Right lobe of liver (tissue), 6 donors: ENCODE data around the gene CLEC4M. TPM values are rescaled to one million over a fixed set of nuclear protein-coding genes. Genes with fewer than 3 reads are reported as not detected.

ENCODE experiments used
- ATAC-seq, 4 donors: fragments of 200-7000 bp; cut with Tn5 transposase; one replicate each; pipeline ENCODE4 v1.9.1; 2020; ENCODE audit warnings: mild to moderate bottlenecking in 4 of 4, moderate library complexity in 4 of 4
- DNase-seq, 3 donors: peaks; one replicate each; pipeline ENCODE4 v3.0.0-alpha.2; 2020
- H3K27ac ChIP-seq, 3 donors: fragments of 200-600 bp; one replicate each; pipeline ENCODE4 v1.8.0; 2022
- H3K27me3 ChIP-seq, 2 donors: fragments of 200-600 bp; one replicate each; pipeline ENCODE4 v1.8.0; 2022
- H3K36me3 ChIP-seq, 4 donors: fragments of 200-600 bp; sonication (generic) in 1 of 4; one replicate each; pipeline versions ENCODE4 v1.5.1 to v1.8.0; 2017 to 2022; ENCODE audit warnings: control low read depth in 1 of 4
- H3K4me1 ChIP-seq, 4 donors: fragments of 200-600 bp; sonication (generic) in 1 of 4; one replicate each; pipeline versions ENCODE4 v1.5.1 to v1.8.0; 2017 to 2022; ENCODE audit warnings: control low read depth in 1 of 4
- H3K4me3 ChIP-seq, 3 donors: fragments of 200-600 bp; one replicate each; pipeline ENCODE4 v1.8.0; 2022
- H3K9me3 ChIP-seq, 4 donors: fragments of 200-600 bp; sonication (generic) in 1 of 4; one replicate each; pipeline versions ENCODE4 v1.5.1 to v1.8.0; 2017 to 2022; ENCODE audit warnings: control low read depth in 1 of 4
- POLR2A ChIP-seq: fragments of 450-650 bp; IDR thresholded peaks from one replicate; pipeline ENCODE4 v1.6.1; 2017; ENCODE audit warnings: antibody characterized with exemption, mild to moderate bottlenecking
- WGBS: methylation state at CpG from one replicate; pipeline ENCODE4 v1.1.6; 2018; ENCODE audit warnings: low coverage, low lambda C conversion rate; ENCODE audit not compliant: insufficient coverage; ENCODE audit errors: missing lambda C conversion rate; 5-methylcytosine and 5-hydroxymethylcytosine counted together
- intact Hi-C, 2 donors: fragments of 100-400 bp; cut with DNase I; formaldehyde crosslinking; loops; one replicate each; pipeline versions ENCODE4 v1.11.2 to v1.14.1; 2022
- total RNA-seq, 6 experiments: library from RNA; depleted of rRNA in 2 of 6; stranded (reverse); fragments of >200 nt in 2 of 6; fragmentation: NEBNext Ultra II Directional in 3 of 6; extraction: Animal tissue kit (Norgen Biotek cat#: 25700) in 3 of 6; gene quantifications; one replicate each; pipeline versions ENCODE4 v1.1.0 to v1.2.4, GENCODE V29; 2016 to 2023
- TF ChIP-seq, protein P1 (sequence below), 4 donors: fragments of 200-600 bp in 3 of 4; fragments of 450-650 bp in 1 of 4; IDR thresholded peaks; one replicate each; pipeline versions ENCODE4 v1.5.1 to v1.8.0; 2016 to 2022; ENCODE audit warnings: antibody characterized with exemption in 4 of 4, mild to moderate bottlenecking in 2 of 4
- donor health status: DM: no; HTN: yes; CAD: no.
- donor health status: DM: no; HTN: no; CAD: no.
- donor health status: DM: no; HTN: no; CAD: no.
- donor health status: DM: no; HTN: yes; CAD: no.
- donor health status: DM: no; HTN: yes; CAD: no.

Gene CLEC4M
- total RNA-seq, 6 experiments from 2014 or later, result 12.8 to 64.8 (median 20.8) TPM

GRCh38 chr19:7778081-7778480, 15.0 kb downstream of the CLEC4M start:
- WGBS, result 44% methylated on average over 5 of the region's 5 CpGs
- Histone ChIP-seq H3K27ac (no peak overlapping the region), H3K4me1 (no peaks in the 10 kb centered on the region), H3K36me3 (no peaks in the 10 kb centered on the region), H3K9me3 (no peaks in the 10 kb centered on the region), H3K27me3 (no peaks in the 10 kb centered on the region), H3K4me3 (no peak overlapping the region)
- no peak for TF ChIP-seq POLR2A
- TF ChIP-seq, protein P1, sequence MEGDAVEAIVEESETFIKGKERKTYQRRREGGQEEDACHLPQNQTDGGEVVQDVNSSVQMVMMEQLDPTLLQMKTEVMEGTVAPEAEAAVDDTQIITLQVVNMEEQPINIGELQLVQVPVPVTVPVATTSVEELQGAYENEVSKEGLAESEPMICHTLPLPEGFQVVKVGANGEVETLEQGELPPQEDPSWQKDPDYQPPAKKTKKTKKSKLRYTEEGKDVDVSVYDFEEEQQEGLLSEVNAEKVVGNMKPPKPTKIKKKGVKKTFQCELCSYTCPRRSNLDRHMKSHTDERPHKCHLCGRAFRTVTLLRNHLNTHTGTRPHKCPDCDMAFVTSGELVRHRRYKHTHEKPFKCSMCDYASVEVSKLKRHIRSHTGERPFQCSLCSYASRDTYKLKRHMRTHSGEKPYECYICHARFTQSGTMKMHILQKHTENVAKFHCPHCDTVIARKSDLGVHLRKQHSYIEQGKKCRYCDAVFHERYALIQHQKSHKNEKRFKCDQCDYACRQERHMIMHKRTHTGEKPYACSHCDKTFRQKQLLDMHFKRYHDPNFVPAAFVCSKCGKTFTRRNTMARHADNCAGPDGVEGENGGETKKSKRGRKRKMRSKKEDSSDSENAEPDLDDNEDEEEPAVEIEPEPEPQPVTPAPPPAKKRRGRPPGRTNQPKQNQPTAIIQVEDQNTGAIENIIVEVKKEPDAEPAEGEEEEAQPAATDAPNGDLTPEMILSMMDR (IDR thresholded peaks at IDR 0.05), result no peak
- DNase-seq, result no peak
- intact Hi-C loops, result no loop called here
- ATAC-seq, result peak in 3 of 4 donors; percentile 16 to 50 (median 17)

- Histone ChIP-seq H3K4me3 (no peak overlapping the region), H3K27me3 (no peaks in the 10 kb centered on the region), H3K36me3 (no peaks in the 10 kb centered on the region), H3K9me3 (no peaks in the 10 kb centered on the region), H3K4me1 (no peaks in the 10 kb centered on the region), H3K27ac (no peak overlapping the region)
- no peak for TF ChIP-seq POLR2A
- DNase-seq (no peak), ATAC-seq (peak in 3 of 4 donors; percentile 29 to 57 (median 51))
- 51% methylated on average over 14 of the region's 26 CpGs for WGBS
- intact Hi-C loops, result no loop called here
Measured at GRCh38 chr19:7779631-7780486, 16.8 kb downstream of the CLEC4M start.

DNA sequence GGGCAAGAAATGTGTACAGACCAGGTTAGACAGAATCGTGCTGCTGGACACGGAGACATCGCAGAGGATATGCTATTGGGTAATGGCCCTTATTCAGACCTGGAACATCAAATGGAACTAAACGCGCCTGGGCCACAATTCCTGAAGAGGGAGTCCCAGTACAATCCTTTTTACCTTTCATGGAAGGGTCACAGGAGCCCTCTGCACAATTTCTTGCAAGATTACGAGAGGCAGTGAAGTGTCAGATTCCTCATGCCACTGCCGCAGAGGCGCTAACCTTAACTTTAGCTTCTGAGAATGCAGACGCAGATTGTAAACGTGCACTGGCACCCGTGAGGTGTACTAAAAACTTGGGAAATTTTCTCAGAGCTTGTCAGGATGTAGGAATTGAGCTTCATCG, 18.1 kb downstream of the CLEC4M start:
- H3K9me3 ChIP-seq, result no peaks in the 10 kb centered on the region
- no peaks in the 10 kb centered on the region for H3K4me1 ChIP-seq
- WGBS, result 62% methylated on average over 11 of the region's 12 CpGs
- no peaks in the 10 kb centered on the region for H3K36me3 ChIP-seq
- no peak for ATAC-seq
- no peaks in the 10 kb centered on the region for H3K27me3 ChIP-seq
- TF ChIP-seq POLR2A, result no peak
- TF ChIP-seq, protein P1 (IDR thresholded peaks at IDR 0.05), result no peak
- intact Hi-C loops, result no loop called here
- no peak overlapping the region for H3K27ac ChIP-seq
- H3K4me3 ChIP-seq, result no peak overlapping the region
- DNase-seq, result no peak

- Histone ChIP-seq H3K27ac (no peak overlapping the region), H3K9me3 (no peaks in the 10 kb centered on the region), H3K27me3 (no peaks in the 10 kb centered on the region), H3K4me1 (no peaks in the 10 kb centered on the region), H3K36me3 (no peaks in the 10 kb centered on the region), H3K4me3 (no peak overlapping the region)
- DNase-seq (no peak), ATAC-seq (peak; percentile 29 to 78 (median 53))
- intact Hi-C loops, result no loop called here
- TF ChIP-seq, protein P1 (IDR thresholded peaks at IDR 0.05), result no peak
- no peak for TF ChIP-seq POLR2A
- 12% methylated on average over 6 of the region's 8 CpGs for WGBS
Measured at GRCh38 chr19:7783991-7784423, 21.0 kb downstream of the CLEC4M start.

GRCh38 chr19:7784856-7785255, 21.8 kb downstream of the CLEC4M start:
- Histone ChIP-seq H3K27me3 (no peaks in the 10 kb centered on the region), H3K36me3 (no peaks in the 10 kb centered on the region), H3K27ac (no peak overlapping the region), H3K4me1 (no peaks in the 10 kb centered on the region), H3K4me3 (no peak overlapping the region), H3K9me3 (no peaks in the 10 kb centered on the region)
- DNase-seq (no peak), ATAC-seq (no peak)
- no peak for TF ChIP-seq POLR2A
- TF ChIP-seq, protein P1 (IDR thresholded peaks at IDR 0.05), result no peak
- intact Hi-C loops, result no loop called here
